NT2/D1 (cell line): ENCODE results near the gene PGLYRP2.

Experiments used
- YY1 ChIP-seq: IDR thresholded peaks from 2 replicates; pipeline ENCODE4 v1.6.1; 2011; ENCODE audit not compliant: insufficient read length, insufficient read depth
- ZNF274 ChIP-seq: IDR thresholded peaks from 2 replicates; pipeline ENCODE4 v1.6.1; 2011; ENCODE audit warnings: mild to moderate bottlenecking, low read depth, low read length

GRCh38 chr19:15456871-15457700, 22.2 kb downstream of the PGLYRP2 start:
- TF ChIP-seq YY1 (no peak), ZNF274 (no peak)
